Activated naive CD4-positive, alpha-beta T cell treated with anti-CD3 and anti-CD28 coated beads, Interleukin-2, amount 50 U/mL, for 24 hours (primary cell): ENCODE measurements around the gene CCDC178.
"Not testable (repeated sequence)": the region's sequence is repeated elsewhere in the genome, so short reads cannot be mapped to it uniquely, and the experiment has no call there.

Source experiments
- H3K27ac Mint-ChIP-seq: one replicate; pipeline ENCODE4 v1.8.0; 2021; ENCODE audit warnings: mild to moderate bottlenecking, mixed read lengths
- H3K27me3 Mint-ChIP-seq: one replicate; pipeline ENCODE4 v1.8.0; 2021; ENCODE audit warnings: mixed read lengths
- H3K36me3 Mint-ChIP-seq: one replicate; pipeline ENCODE4 v1.8.0; 2021; ENCODE audit warnings: mixed read lengths
- H3K4me1 Mint-ChIP-seq: one replicate; pipeline ENCODE4 v1.8.0; 2021; ENCODE audit warnings: mixed read lengths
- H3K4me3 Mint-ChIP-seq: one replicate; pipeline ENCODE4 v1.8.0; 2021; ENCODE audit warnings: mild to moderate bottlenecking, mixed read lengths
- H3K9me3 Mint-ChIP-seq: one replicate; pipeline ENCODE4 v1.8.0; 2021; ENCODE audit warnings: mixed read lengths

CCDC178 gene

GRCh38 chr18:33404244-33404873, 36.2 kb downstream of the CCDC178 start:
- Mint-ChIP-seq H3K36me3 (no peaks in the 10 kb centered on the region), H3K4me1 (no peaks in the 10 kb centered on the region), H3K9me3 (no peaks in the 10 kb centered on the region), H3K4me3 (no peak overlapping the region), H3K27me3 (no peaks in the 10 kb centered on the region), H3K27ac (no peak overlapping the region)

DNA sequence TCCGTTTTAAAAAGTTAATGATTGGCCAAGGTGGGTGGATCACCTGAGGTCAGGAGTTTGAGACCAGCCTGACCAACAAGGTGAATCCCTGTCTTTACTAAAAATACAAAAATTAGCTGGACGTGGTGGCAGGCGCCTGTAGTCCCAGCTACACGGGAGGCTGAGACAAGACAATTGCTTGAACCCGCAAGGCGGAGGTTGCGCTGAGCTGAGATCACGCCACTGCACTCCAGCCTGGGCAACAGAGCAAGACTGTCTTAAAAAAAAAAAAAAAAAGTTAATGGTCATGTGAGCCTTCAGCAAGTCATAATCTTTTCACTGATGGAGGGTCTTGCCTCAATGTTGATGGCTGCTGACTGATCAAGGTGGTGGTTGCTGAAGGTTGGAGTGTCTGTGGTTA, 41.6 kb downstream of the CCDC178 start:
- not testable (repeated sequence) for H3K36me3 Mint-ChIP-seq, H3K27me3 Mint-ChIP-seq, H3K4me3 Mint-ChIP-seq, H3K9me3 Mint-ChIP-seq, H3K27ac Mint-ChIP-seq, H3K4me1 Mint-ChIP-seq

GRCh38 chr18:33375829-33376228, 64.7 kb downstream of the CCDC178 start:
- Mint-ChIP-seq H3K27ac (no peak overlapping the region), H3K9me3 (peaks cover 7% of the 10 kb centered on the region), H3K4me3 (no peak overlapping the region), H3K27me3 (no peaks in the 10 kb centered on the region), H3K36me3 (no peaks in the 10 kb centered on the region), H3K4me1 (no peaks in the 10 kb centered on the region)

GRCh38 chr18:33372442-33372841, 68.1 kb downstream of the CCDC178 start:
- peaks cover 7% of the 10 kb centered on the region for H3K9me3 Mint-ChIP-seq
- no peak overlapping the region for H3K27ac Mint-ChIP-seq
- H3K4me1 Mint-ChIP-seq, result no peaks in the 10 kb centered on the region
- H3K27me3 Mint-ChIP-seq, result no peaks in the 10 kb centered on the region
- no peak overlapping the region for H3K4me3 Mint-ChIP-seq
- no peaks in the 10 kb centered on the region for H3K36me3 Mint-ChIP-seq

GRCh38 chr18:33369711-33370449, 70.6 kb downstream of the CCDC178 start:
- Mint-ChIP-seq H3K27me3 (no peaks in the 10 kb centered on the region), H3K4me3 (no peak overlapping the region), H3K36me3 (no peaks in the 10 kb centered on the region), H3K4me1 (no peaks in the 10 kb centered on the region), H3K27ac (no peak overlapping the region), H3K9me3 (peaks cover 7% of the 10 kb centered on the region)

DNA sequence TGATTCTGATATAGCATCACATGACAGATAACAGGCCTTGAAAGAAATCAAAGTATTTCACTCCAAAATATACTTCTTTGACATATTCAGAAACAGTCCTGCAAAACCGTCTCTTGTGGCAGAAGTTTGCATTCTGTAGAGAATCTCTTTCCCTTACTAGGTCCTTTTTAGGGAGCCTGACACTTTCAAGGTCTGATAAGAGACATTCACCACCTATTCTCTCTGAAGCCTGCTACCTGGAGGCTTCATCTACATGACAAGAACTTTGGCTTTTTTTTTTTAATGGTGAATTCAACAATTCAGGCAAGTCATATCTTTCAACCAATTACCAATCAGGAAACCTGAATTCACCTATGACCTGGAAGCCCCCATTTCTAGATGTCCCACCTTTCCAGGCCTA, 83.8 kb downstream of the CCDC178 start:
- Mint-ChIP-seq H3K4me1 (no peaks in the 10 kb centered on the region), H3K4me3 (no peak overlapping the region), H3K9me3 (peaks cover 12% of the 10 kb centered on the region), H3K36me3 (no peaks in the 10 kb centered on the region), H3K27me3 (no peaks in the 10 kb centered on the region), H3K27ac (no peak overlapping the region)

GRCh38 chr18:33355756-33356155, 84.8 kb downstream of the CCDC178 start:
- no peak overlapping the region for H3K27ac Mint-ChIP-seq

GRCh38 chr18:33355263-33355662, 85.3 kb downstream of the CCDC178 start:
- Mint-ChIP-seq H3K4me3 (no peak overlapping the region), H3K9me3 (peaks cover 12% of the 10 kb centered on the region), H3K27ac (no peak overlapping the region), H3K4me1 (no peaks in the 10 kb centered on the region), H3K36me3 (no peaks in the 10 kb centered on the region), H3K27me3 (no peaks in the 10 kb centered on the region)

More at GRCh38 chr18:33355756-33356155, 84.8 kb downstream of the CCDC178 start:
- H3K9me3 Mint-ChIP-seq, result peaks cover 12% of the 10 kb centered on the region
- no peaks in the 10 kb centered on the region for H3K4me1 Mint-ChIP-seq
- H3K36me3 Mint-ChIP-seq, result no peaks in the 10 kb centered on the region
- no peak overlapping the region for H3K4me3 Mint-ChIP-seq
- H3K27me3 Mint-ChIP-seq, result no peaks in the 10 kb centered on the region

DNA sequence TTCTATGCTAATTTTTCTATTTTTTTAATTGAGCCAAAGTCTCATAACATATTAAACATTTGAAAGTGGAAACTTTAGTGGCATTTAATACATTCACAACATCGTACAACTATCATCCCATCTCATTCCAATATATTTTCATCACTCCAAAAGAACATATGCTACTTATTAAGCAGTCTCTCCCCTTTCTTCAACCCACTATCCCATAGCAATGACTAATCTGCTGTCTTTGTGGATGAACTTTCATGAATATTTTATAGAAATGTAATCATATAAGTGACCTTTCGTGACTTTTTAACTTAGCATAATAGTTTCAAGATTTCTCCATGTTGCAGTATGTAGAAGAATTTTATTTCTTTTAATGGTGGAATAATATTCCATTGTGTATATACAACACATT, 90.3 kb downstream of the CCDC178 start:
- H3K27me3 Mint-ChIP-seq, result no peaks in the 10 kb centered on the region
- peaks cover 6% of the 10 kb centered on the region for H3K9me3 Mint-ChIP-seq
- H3K4me3 Mint-ChIP-seq, result no peak overlapping the region
- no peaks in the 10 kb centered on the region for H3K4me1 Mint-ChIP-seq
- H3K36me3 Mint-ChIP-seq, result no peaks in the 10 kb centered on the region
- no peak overlapping the region for H3K27ac Mint-ChIP-seq

DNA sequence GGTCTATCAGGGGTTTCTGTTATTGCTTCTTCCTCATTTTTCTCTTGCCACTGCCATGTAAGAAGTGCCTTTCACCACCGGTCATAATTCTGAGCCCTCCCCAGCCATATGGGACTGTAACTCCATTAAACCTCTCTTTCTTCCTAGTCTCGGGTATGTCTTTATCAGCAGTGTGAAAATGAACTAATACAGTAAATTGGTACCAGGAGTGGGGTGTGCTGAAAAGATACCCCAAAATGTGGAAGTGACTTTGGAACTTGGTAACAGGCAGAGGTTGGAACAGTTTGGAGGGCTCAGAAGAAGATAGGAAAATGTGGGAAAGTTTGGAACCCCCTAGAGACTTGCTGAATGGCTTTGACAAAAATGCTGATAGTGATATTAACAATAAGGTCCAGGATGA, 100.8 kb downstream of the CCDC178 start:
- H3K4me3 Mint-ChIP-seq, H3K27me3 Mint-ChIP-seq, H3K4me1 Mint-ChIP-seq, H3K27ac Mint-ChIP-seq, H3K36me3 Mint-ChIP-seq: not testable (repeated sequence)
- peaks cover 14% of the 10 kb centered on the region for H3K9me3 Mint-ChIP-seq

DNA sequence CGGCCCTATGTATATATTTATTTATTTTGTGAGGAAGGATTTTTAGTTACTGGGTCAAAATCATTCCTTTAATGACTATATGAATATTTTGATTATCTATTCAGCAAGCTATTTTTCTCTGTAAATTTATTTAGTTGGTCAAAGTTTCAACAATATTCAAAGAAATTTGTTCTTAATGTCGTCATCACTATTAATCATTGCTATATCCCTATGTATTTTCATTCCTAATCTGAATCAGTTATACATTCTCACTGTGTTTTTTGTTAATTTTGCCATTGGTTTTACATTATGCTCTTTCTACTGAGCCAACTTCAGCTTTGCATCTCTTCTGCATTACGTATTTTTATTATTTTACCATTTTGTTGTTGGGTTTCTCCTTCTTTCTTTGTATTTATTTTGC, 105.7 kb downstream of the CCDC178 start:
- no peak overlapping the region for H3K4me3 Mint-ChIP-seq
- H3K36me3 Mint-ChIP-seq, result no peaks in the 10 kb centered on the region
- peaks cover 11% of the 10 kb centered on the region for H3K9me3 Mint-ChIP-seq
- H3K27me3 Mint-ChIP-seq, result no peaks in the 10 kb centered on the region
- H3K4me1 Mint-ChIP-seq, result no peaks in the 10 kb centered on the region
- no peak overlapping the region for H3K27ac Mint-ChIP-seq

GRCh38 chr18:33330711-33331110, 109.8 kb downstream of the CCDC178 start:
- Mint-ChIP-seq H3K4me1 (no peaks in the 10 kb centered on the region), H3K9me3 (no peaks in the 10 kb centered on the region), H3K36me3 (no peaks in the 10 kb centered on the region), H3K4me3 (no peak overlapping the region), H3K27me3 (no peaks in the 10 kb centered on the region), H3K27ac (no peak overlapping the region)

DNA sequence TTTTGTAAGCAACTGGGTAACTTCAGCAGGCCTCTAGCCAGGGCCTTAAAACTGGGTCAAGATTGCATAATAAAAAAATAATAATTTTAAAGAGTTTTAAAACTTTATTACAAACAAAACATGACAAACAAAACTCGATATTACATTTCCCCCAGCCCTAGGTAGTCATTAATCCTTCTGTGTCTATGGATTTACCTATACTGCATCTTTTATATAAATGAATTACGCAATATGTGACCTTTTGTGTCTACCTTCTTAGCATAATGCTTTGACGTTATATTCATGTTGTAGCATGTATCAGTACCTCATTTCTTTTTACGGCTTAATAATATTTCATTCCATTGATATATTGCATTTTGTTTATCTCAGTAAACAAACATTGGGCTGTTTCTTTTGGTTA, 113.5 kb downstream of the CCDC178 start:
- H3K27me3 Mint-ChIP-seq, result no peaks in the 10 kb centered on the region
- no peak overlapping the region for H3K4me3 Mint-ChIP-seq
- H3K36me3 Mint-ChIP-seq, result no peaks in the 10 kb centered on the region
- no peak overlapping the region for H3K27ac Mint-ChIP-seq
- H3K9me3 Mint-ChIP-seq, result no peaks in the 10 kb centered on the region
- no peaks in the 10 kb centered on the region for H3K4me1 Mint-ChIP-seq

DNA sequence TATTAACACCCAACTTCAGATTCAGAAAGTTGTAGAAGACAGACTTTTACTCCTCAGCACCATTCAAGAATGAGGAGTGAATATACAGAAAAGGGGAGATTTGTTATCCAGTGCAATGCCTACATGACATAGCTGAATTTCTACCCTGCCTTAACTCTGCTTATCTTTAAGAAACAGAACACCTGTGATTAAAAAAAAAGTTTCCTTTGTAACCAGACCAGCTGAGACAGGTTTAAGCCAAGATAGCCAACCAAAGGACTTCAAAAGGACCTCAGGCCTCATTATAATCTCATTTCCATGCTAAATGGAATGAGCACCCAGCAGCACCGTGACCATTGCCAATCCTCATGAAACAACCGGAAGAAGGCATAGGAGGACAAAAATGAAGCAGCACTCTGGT, 122.9 kb downstream of the CCDC178 start:
- Mint-ChIP-seq H3K36me3 (no peaks in the 10 kb centered on the region), H3K4me1 (no peaks in the 10 kb centered on the region), H3K27ac (no peak overlapping the region), H3K9me3 (no peaks in the 10 kb centered on the region), H3K4me3 (no peak overlapping the region), H3K27me3 (no peaks in the 10 kb centered on the region)

DNA sequence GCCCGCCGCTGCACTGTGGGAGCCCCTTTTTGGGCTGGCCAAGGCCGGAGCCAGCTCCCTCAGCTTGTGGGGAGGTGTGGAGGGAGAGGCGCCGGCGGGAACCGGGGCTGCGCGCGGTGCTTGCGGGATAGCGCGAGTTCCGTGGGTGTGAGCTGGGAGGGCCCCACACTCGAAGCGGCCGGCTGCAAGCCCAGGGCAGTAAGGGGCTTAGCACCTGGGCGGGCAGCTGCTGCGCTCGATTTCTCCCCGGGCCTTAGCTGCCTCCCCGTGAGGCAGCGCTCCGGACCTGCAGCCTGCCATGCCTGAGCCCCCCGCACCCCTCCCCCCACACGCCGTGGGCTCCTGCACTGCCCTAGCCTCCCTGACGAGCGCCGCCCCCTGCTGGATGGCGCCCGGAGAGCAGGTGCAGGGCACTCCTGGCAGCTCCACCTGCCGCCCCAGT, 124.4 kb downstream of the CCDC178 start:
- Mint-ChIP-seq H3K27me3 (no peaks in the 10 kb centered on the region), H3K9me3 (no peaks in the 10 kb centered on the region), H3K4me1 (no peaks in the 10 kb centered on the region), H3K36me3 (no peaks in the 10 kb centered on the region), H3K27ac (no peak overlapping the region), H3K4me3 (no peak overlapping the region)

DNA sequence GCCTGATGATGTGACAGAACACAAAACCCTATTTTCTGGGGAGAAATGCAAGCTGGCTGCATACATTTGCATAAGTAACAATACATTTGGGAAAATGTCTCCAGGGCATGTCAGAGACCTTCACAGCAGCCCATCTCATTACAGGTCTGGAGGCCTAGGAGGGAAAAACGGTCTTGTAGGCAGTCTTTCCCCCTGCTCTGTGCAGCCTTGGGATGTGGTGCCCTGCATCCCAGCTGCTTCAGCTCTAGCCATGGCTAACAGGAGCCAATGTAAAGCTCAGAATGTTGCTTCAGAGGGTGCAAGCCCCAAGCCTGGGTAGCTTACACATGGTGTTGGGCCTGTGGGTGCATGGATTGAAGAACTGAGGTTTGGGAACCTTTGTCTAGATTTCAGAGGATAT, 133.0 kb downstream of the CCDC178 start:
- Mint-ChIP-seq H3K27me3 (no peaks in the 10 kb centered on the region), H3K36me3 (no peaks in the 10 kb centered on the region), H3K27ac (no peak overlapping the region), H3K4me3 (no peak overlapping the region), H3K4me1 (no peaks in the 10 kb centered on the region), H3K9me3 (no peaks in the 10 kb centered on the region)

DNA sequence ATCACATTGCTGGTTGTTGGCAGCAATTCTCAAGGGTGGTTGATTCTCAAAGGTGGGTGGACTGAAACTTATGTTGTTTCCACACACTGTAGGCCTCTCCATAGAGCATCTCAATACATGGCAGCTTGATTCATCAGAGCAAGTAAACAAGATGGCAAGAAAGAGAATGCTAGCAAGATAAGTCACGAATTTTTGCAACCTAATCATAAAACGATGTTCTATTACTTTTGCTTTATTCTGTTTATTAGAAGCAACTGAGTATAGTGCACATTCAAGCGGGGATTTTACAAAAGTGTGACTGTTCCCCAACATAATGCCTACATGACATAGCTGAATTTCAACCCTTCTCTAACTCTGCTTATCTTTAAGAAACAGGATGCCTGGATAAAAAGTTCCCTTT, 136.2 kb downstream of the CCDC178 start:
- Mint-ChIP-seq H3K9me3 (peaks cover 7% of the 10 kb centered on the region), H3K27me3 (no peaks in the 10 kb centered on the region), H3K27ac (no peak overlapping the region), H3K36me3 (no peaks in the 10 kb centered on the region), H3K4me1 (no peaks in the 10 kb centered on the region), H3K4me3 (no peak overlapping the region)
